GM12874 (cell line): ENCODE data around the gene ADAMTS18.

Experiments
- TF ChIP-seq, protein P1 (sequence below): IDR thresholded peaks from 2 replicates; pipeline ENCODE4 v1.5.1; 2011; ENCODE audit warnings: low read depth, mild to moderate bottlenecking, control low read depth, low read length, moderate library complexity; ENCODE audit not compliant: insufficient read depth

ADAMTS18 gene

DNA sequence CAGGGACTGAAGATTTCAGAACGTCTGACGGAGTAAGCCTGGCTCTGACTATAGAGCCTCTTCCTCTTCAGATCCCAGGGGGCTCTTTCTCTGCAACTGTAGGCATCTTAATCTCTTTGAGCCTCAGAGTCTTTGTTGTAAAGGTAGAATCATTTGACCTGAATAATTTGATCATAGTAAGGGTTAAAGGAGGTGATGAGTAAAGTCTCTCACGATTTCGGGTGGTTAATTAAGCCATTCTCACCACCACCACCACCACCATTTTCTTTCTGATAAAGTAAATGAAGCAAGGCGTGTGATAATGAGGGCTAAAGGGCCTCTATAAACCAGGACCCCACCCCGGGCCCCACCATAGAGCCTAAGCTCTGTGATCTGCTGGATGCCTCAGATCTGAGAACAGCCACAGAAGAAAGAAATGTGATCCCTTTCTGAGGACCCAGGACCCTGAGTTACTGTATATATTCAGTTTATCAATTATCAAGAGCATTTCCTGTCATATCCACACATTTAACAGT, 33.0 kb upstream of the ADAMTS18 start:
- TF ChIP-seq, protein P1, sequence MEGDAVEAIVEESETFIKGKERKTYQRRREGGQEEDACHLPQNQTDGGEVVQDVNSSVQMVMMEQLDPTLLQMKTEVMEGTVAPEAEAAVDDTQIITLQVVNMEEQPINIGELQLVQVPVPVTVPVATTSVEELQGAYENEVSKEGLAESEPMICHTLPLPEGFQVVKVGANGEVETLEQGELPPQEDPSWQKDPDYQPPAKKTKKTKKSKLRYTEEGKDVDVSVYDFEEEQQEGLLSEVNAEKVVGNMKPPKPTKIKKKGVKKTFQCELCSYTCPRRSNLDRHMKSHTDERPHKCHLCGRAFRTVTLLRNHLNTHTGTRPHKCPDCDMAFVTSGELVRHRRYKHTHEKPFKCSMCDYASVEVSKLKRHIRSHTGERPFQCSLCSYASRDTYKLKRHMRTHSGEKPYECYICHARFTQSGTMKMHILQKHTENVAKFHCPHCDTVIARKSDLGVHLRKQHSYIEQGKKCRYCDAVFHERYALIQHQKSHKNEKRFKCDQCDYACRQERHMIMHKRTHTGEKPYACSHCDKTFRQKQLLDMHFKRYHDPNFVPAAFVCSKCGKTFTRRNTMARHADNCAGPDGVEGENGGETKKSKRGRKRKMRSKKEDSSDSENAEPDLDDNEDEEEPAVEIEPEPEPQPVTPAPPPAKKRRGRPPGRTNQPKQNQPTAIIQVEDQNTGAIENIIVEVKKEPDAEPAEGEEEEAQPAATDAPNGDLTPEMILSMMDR: no peak

DNA sequence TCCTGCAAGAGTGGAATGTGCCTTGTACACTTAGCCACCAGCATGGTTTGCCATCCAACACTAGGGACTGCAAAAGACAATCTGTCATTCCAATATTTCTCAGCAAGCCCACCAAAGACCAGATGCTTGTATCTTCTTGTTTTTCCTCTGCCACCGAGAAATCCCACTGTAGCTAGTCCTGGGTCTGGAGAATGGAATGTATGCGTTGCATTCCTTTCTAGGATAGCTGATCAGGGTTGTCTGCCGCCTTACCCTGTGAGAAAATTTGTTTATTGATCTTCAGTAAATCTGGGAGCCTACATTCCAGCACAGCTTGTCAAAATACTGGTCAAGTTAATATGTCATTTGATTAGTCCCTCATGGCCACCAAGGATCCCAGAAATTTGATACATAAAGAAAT, 28.1 kb upstream of the ADAMTS18 start:
- TF ChIP-seq, protein P1: no peak

GRCh38 chr16:77459534-77460254, 24.9 kb upstream of the ADAMTS18 start:
- TF ChIP-seq, protein P1: no peak

- TF ChIP-seq, protein P1: no peak
These were observed 22.2 kb upstream of the ADAMTS18 start for GRCh38 chr16:77457046-77457445.

- TF ChIP-seq, protein P1: no peak
These were observed 17.4 kb upstream of the ADAMTS18 start for GRCh38 chr16:77452243-77452642.

- TF ChIP-seq, protein P1: no peak
These were observed 16.1 kb upstream of the ADAMTS18 start for GRCh38 chr16:77450790-77451487.

- TF ChIP-seq, protein P1: no peak
These were observed 14.4 kb upstream of the ADAMTS18 start for GRCh38 chr16:77449208-77449607.
